ENCODE data around the gene TRAPPC2L. TPM values are rescaled to one million over a fixed set of nuclear protein-coding genes. Genes with fewer than 3 reads are reported as not detected.

Gene TRAPPC2L
- total RNA-seq, 1 donor from 2014 or later: 60.1 TPM

DNA sequence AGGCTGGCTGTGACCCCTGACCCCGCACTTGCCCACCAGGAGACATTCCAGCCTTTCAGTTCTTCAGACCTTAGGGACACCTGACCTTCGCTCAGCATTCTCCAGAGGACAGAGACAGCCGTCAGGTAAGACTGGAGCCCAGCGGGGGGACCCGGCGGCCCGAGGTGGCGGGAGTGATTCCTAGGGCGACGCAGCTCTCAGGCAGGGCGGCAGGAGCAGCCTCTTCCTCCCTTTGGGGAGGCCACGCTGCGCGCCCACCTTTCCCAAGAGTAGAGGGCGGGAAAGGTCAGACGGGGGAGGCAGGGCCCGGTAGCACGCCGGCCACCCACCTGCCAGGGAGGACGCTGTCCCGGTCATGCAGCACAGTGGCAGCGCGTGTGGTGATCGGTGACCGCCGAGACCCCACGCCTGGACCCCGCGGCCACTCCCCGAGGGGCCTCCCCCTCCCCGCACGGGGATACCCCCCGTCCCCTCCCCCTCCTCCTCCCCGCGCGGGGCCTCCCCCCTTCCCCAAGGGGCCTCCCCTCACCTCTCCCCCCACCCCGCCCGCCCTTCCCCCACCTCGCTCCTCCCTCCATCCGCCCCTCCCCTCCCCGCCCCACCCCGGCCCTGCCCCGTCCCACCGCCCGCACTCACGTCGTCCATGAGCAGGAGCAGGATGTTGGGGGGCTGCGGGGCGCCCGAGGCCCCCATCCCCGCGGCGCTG lies 652 bp upstream of the TRAPPC2L start:
- DNase-seq (ENCODE audit: low read depth): no peak

DNA sequence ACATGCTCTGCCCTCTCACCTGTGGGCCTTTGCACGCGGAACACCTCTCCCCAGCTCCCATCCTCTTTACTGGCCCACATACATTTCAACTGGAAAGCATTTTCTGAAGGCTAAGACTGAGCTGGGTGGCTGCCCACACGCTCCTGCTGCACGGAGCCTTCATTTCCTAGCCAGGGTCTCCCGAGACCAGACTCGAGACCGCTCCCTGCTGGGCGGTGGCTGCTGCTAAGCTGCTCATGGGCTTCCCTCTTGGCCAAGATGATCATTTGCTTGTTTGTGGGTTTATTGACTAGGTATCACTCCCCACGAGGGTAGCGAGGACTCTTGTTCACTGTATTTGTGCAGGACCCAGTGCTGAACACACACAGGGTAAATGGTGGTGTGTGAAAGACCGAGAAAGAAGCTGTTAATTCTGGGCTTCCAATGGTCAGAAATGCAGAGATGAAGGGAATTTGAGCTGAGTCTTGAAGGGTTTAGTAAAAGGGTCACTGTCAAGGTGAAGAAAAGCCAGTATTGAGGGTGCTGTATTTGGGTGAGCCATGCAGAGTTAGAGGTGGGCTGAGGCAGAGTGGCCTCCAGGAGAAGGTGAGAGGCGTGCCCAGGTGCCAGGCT lies 907 bp downstream of the TRAPPC2L start:
- peak; percentile 82 for DNase-seq (ENCODE audit: low read depth)

DNA sequence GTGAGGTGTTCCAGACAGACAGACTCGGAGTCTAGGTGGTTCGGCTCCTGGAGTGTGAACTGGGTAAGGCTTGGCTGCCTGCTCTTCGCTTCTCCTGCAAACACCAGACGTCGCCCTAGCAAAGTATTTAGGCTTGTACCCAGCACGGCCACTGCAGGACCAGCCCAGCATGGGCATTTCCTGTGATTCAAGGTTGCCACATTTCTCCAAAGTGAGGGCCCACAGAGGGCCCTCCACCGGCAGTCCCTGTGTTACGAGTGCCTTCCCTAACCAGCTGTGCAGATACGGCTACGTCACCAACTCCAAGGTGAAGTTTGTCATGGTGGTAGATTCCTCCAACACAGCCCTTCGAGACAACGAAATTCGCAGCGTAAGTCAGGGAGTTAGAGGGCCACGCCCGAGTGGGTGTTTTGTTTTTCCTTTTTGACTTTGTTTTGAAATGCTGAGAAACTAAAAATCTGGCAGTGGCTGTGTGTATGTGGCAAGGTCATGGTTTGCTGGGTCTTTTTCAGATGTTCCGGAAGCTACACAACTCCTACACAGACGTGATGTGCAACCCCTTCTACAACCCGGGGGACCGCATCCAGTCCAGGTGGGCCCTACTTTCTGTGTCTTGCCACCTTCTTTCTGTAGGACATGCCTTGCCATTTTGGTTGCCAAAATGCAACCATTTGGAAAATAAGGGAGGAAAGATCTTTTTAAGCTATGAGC lies 2.6 kb downstream of the TRAPPC2L start:
- DNase-seq (ENCODE audit: low read depth): no peak

DNA sequence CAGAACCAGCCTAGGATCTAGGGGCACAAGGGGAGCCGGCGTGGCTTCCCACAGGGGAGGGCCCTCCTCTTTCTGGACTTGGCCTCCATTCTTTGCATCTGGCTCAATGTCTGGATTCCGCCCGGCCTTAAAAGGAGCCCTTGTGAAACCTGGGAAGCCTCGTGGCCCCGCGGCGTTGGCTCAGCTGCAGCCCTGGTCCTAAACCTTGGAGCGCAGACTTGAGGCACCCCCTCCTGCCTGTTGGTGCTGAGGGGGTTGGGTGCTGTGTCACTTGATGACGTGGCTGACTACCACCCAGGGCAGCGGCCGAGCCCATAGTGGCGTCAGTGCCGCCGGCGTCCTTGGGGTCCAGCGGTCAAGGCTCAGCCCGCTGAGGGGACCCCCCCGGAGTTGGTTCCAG lies 4.4 kb downstream of the TRAPPC2L start:
- DNase-seq (ENCODE audit: low read depth): no peak

DNA sequence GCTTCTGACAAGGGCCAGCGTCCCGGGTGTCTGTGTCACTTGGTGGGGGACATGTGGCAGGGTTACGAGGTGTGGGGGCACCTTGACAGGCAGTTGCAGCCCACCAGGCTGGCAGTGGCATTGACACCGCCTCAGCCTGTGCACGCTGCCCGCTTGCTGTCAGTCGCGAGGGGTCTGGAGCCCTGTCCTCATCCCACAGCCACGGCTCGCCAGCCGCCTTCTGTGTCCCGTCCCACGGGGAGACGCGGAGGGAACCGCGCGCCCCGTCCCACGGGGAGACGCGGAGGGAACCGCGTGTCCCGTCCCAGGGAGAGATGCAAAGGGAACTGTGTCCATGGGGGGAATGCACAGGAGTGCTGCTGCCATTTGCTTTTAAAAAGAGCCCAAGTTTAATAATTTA lies 6.0 kb downstream of the TRAPPC2L start:
- no peak for DNase-seq (ENCODE audit: low read depth)

DNA sequence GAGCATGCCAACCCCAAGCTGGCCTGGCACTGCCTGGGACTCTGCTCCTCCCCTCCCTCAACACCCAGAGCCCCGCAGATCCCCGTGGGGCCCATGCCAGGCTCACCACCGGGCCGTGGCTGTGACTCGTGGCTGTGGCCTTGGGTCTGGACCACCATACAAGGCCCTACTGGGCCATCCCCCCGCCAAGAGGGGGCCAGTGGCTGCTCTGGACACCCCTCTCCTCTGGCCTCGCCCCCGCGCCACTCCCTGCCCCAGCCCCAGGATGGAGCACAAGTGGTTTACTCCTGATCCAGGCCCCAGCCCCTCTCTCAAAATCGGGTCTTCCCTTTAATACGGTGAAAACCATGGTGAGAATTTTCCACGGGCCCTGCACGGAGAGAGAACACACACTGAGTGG lies 6.5 kb downstream of the TRAPPC2L start:
- no peak for DNase-seq (ENCODE audit: low read depth)

DNA sequence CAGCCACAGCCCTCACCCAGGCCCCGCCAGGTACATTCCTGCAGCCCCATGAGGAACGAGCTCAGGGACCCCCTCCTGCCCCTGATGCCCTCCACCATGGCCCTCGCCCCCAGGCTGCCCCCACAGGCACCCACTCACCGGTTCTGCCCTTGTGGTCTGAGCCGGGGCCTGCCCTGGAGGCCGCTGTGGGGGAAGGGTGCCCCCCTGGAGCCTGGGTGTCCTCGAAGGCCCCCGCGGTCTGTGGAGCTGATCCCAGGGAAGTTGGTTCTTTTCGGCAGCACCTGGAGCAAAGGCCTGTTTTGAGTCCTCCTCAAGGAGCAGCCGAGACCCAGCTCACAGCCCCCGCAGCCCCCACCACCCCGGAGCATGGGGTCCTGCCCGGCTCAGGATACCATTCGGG lies 7.2 kb downstream of the TRAPPC2L start:
- DNase-seq (ENCODE audit: low read depth): no peak

DNA sequence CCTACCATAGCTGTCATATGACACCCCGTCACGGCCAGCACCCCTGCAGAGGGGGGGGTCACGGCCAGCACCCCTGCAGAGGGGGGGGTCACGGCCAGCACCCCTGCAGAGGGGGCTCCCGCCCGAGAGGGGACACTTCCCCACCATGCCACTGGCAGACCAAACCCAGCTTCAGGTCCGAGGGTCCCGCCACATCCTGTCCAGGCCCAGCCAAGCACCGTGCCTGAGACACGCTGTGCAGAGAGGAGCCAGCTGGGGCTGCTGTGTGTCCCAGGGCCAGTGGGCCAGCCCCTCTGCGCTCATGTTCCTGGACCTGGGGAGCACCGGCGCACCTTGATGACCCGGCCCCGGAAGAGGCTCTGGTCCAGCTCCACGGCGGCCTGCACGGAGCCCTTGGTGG lies 7.6 kb downstream of the TRAPPC2L start:
- no peak for DNase-seq (ENCODE audit: low read depth)

DNA sequence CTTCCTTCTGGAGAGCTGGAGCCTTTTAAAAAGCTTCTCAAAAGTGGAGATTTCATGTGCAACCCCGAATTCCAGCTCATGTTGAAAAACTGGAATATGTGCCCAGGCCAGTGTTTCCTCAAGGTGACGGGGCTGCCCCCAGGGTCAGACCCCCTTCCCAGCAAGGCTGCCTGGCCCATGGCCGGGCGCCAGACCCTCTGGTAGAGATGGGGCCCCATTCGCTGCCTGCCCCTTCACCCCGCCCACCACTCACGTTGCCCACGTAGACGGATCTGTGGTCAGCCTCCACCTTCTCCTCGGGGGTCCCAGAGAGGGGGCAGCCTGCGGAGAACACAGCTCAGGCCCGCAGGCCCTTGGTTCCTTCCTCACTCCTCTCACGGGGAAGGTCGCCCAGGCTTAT lies 8.4 kb downstream of the TRAPPC2L start:
- no peak for DNase-seq (ENCODE audit: low read depth)

DNA sequence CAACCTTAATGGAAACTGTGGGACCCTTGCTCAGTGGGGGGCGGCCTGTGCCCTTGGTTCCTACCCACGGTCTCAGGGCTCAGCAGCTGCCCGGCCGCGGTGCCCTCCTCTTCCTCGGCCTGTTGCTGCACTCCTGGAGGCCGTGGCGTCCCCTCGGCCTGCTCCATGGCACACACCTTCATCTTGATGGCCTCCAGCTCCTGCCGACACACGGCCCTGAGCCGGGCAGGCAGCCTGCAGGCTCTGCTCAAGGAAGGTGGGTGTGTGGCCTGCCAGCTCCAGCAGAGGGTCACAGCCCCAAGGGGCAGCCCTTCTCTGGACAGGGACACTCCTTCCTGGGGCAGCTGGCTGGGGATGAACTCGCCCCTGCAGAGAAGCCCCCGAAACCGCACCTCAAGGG lies 8.8 kb downstream of the TRAPPC2L start:
- DNase-seq (ENCODE audit: low read depth): no peak

DNA sequence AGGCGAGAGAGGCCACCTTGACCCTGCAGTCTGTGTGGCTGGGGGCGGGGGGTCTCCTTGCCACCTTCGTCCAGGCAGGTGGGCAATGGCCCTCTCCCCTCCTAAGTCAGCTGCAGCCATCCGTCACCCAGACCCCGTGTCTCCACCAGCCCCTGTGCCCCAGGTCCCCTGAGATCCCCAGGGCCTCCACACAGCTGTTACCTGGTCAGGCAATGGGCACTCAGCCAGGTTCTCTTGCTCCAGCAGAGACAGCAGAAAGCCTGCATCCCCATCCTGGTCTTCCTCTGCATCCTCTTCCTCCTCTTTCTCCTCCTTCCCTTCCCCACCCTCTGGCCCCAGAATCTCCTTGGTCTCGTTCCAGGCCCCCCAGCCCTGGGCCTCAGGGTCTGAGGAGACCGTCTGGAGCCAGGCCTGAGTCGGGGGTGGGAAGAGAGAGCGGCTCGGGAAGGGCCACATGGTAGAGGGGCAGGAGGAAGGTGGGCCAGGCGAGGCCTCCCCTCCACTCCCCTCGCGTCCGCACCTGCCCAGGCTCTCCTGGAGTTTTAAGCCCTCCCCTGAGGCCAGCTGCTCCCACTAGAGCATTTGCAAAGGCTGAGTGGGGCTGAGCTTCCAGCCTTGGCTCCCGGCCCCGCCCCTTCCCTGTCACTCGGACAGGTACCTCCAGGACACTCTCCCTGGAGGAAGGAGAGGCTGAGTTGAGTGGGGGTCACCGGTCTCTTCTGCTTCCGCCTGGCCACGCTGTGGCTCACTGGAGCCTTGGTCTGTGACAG lies 9.4 kb downstream of the TRAPPC2L start, which contains the start of gene PABPN1L:
Gene PABPN1L (minus strand): TSS at position 510 of the 770 bp plus-strand sequence. CDS start 54 bp downstream, at position 456.
- DNase-seq (ENCODE audit: low read depth): no peak

DNA sequence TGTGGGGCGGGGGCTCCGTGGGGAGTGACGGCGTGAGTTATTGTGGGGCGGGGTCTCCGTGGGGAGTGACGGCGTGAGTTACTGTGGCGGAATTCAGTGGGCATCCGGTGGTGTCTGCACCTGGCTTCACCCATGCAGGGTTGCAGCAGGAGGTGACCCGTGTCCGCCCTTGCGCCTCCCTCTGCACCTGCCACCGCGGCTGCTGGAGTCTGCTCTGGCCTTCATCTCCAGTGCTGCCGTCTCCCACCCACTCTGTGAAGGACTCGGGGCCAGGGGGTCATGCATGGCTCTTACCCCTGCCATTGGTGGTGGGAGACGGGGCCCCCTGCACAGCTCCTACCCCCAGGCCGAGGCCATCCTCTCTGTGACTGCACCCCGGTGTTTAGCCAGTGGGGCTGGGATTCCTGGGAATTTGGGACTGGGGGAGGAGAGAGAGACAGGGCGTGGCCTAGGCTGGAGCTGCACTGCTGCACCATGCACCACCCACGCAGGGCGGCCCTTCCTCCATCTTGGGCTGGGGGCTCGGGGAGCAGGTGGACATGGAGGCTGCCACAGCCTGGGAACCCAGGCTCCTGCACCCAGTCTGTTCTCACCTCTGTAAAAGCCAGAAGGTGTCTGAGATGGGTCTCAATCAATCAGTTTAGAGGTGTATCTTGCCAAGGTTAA lies 10.8 kb downstream of the TRAPPC2L start:
- no peak for DNase-seq (ENCODE audit: low read depth)

DNA sequence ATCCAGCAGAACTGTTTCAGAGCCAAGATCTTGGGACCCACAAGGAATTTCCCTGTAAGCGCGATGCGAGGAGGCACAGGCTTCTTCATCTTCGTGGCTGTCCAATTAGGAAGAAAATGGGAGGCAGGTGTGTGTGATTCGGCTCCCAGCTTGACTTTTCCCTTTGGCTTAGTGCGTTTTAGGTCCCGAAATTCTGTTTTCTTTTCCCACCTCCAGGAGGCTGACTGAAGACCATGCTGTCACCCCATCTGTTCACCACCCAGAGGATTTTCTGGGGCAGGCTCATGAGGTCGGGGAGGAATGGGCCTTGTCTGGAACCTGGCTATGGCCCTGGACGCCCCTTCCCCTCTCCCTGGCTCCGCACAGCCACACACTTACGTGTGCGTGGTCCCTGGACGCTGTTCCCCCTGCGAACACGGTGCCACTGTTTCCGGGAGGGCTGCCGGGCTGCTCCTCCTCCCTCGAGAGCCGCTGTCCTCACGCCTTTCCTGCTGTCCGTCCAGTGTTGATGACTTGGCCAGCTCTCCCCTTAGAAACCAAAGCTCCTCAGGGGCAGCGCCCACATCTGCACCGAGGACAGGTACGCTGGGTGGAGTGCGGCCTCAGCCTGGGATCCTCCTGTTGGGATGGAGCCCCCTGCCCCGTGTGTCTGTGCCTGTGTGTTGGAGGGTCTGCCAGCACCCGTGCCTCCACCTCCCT lies 12.2 kb downstream of the TRAPPC2L start:
- DNase-seq (ENCODE audit: low read depth): no peak

DNA sequence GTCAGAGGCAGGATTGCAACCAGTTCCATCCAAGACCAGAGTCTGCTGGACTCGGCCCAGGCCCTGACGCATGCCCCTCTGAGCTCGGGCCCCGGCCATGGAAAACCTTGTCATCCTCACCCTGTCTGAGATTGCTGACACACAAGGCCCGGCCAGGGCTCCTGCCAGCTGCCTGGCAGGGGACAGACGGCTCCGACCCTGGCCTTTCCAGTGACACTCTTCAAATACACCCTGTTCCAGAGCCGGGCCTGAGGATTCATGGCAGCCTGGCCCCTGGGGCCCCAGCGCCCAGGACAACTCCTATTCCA lies 12.7 kb downstream of the TRAPPC2L start:
- peak; percentile 54 for DNase-seq (ENCODE audit: low read depth)

DNA sequence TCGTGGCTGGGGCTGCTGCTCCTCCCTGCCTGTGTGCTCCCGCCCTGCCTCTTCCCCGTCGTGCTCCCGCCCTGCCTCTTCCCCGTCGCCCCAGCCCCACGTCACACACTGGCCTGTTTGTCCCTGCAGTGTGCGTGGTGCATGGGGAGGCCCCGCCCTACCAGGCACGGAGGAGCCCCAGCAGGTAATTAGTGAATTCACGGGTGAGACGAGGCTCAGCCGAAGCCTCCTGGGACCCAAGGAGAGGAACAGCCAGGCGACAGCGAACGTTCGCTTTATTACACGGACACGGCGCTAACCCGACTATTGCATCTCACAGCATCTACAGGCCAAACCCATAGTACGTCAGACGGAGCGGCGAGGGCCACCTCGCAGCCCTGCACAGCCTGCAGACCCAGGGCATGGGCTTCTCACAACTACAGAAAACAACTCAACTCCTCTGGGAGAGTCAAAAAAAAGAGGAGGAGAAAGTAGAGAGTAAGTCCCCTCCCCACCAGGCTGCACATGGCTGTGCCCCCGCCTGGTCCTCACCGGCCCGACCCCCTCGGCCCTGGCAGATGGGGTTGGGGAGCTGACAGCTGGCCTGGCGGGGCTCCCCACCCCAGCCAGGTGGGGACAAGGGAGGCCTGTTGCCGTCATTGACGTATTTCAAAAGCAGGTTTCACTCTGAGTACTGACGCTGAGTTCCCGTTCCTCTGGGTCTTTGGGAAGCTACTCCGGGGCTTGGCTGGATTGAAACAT lies 13.9 kb downstream of the TRAPPC2L start:
- no peak for DNase-seq (ENCODE audit: low read depth)

DNA sequence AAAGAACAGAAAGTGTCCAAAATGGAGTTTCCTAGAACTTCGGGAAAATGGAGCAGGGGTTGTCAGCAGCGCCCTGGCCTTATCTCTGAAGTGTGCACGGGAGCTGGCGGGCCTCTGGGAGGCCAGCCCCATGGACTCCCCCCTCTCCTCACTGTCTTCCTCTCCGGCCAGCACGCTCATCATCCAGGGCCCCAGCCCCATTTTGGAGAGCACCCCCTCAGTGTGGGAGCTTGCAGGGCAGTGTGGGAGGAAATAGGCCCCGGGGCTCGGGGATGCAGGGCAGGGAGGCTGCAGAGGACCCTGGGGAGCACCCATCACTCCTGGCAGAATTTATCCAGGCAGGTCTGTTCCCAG lies 14.4 kb downstream of the TRAPPC2L start:
- no peak for DNase-seq (ENCODE audit: low read depth)

DNA sequence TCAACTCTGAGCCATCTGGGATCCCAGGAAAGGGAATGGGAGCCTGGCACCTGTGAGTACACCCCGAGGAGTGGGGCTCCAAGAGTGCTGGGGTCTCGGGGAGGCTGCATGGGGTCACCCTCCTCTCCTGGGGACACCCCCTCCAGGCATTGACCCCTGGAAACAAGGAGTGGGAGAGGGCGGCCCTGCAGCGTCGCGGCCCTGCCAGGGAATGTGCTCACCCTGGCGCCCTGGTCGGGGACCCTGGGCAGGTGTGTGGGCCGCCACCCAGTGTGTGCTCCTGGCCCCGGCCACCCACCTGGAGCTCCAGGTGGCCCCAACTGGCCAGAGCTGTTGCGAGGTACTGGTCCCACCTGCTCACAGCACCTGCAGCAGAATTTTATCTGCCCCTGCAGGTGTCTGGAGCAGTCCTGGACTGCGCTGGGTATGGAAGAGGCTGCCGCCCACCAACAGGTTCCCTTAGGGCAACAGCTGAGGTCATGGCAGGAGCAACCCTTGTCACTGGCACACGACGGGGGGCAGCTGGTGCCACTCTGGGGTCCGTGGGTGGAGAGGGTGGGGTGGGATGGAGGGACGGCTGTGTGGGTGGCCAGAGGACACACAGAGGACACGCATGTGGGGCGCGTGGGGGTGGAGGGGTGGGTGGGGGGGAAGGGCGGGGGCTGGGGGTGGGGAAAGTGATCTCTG lies 14.9 kb downstream of the TRAPPC2L start:
- no peak for DNase-seq (ENCODE audit: low read depth)

DNA sequence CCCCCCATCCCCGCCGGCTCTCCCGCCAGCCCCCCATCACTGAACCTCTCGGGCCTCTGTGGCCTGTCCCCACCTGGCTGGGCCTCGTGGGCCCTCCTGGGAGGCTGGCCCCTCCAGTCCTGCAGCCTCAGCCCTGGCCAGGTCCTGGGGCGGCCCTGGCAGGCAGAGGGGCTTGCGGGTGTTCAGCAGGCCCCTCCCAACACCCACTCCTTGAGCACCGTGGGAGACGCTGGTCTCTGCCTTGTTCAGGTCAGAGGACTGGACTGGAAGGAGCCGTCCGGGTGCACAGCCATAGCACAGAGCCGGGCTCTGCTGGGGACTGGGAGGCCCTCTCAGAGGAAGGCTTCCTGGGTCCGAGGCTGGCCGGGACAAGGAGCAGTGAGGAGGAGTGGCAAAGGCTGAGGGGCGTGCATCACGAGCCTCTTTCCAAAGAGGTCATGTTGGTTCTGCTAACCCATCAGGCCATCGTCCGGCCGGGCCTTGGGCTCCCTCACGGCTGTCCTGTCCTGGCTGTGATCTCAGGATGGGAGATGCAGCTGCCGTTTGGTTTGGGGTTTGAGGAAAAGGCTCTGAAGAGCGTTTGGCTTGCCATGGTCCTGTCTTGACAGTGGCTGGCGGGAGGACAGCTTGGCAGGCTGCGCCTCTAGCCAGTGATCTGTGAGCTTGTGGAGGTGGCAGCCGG lies 15.9 kb downstream of the TRAPPC2L start:
- DNase-seq (ENCODE audit: low read depth): peak; percentile 80

Measured in myocyte (in vitro differentiated cells).